Adrenal gland (tissue), 5 donors: Measurements from ENCODE around the gene MED22.

Source experiments
- POLR2A ChIP-seq, 2 donors: fragments of 450-650 bp; IDR thresholded peaks; one replicate each; pipeline ENCODE4 v1.6.1; 2017; ENCODE audit warnings: antibody characterized with exemption in 2 of 2, mild to moderate bottlenecking in 2 of 2, moderate library complexity in 1 of 2
- TF ChIP-seq, protein P1 (sequence below), 6 experiments: fragments of 450-650 bp in 4 of 6; fragments of 200-600 bp in 2 of 6; sonication (generic) in 1 of 6; IDR thresholded peaks; 1 replicate in 5 of 6; 2 replicates in 1 of 6; pipeline versions ENCODE4 v1.5.1 to v1.8.0; 2016 to 2021; ENCODE audit warnings: antibody characterized with exemption in 6 of 6, mild to moderate bottlenecking in 2 of 6, moderate library complexity in 1 of 6
- donor health status: DM: no; HTN: no; CAD: no.

GRCh38 chr9:133355881-133356357, 8.0 kb upstream of the MED22 start:
- TF ChIP-seq, protein P1, sequence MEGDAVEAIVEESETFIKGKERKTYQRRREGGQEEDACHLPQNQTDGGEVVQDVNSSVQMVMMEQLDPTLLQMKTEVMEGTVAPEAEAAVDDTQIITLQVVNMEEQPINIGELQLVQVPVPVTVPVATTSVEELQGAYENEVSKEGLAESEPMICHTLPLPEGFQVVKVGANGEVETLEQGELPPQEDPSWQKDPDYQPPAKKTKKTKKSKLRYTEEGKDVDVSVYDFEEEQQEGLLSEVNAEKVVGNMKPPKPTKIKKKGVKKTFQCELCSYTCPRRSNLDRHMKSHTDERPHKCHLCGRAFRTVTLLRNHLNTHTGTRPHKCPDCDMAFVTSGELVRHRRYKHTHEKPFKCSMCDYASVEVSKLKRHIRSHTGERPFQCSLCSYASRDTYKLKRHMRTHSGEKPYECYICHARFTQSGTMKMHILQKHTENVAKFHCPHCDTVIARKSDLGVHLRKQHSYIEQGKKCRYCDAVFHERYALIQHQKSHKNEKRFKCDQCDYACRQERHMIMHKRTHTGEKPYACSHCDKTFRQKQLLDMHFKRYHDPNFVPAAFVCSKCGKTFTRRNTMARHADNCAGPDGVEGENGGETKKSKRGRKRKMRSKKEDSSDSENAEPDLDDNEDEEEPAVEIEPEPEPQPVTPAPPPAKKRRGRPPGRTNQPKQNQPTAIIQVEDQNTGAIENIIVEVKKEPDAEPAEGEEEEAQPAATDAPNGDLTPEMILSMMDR (IDR thresholded peaks at IDR 0.05): no peak
- TF ChIP-seq POLR2A (IDR thresholded peaks at IDR 0.05): no peak
